Activated CD8-positive, alpha-beta memory T cell treated with anti-CD3 and anti-CD28 coated beads, Interleukin-2, amount 50 U/mL, for 1 hour (primary cell): ENCODE measurements around the gene SLIT3.

ENCODE experiments used
- DNase-seq: peaks from one replicate; pipeline ENCODE4 v3.0.0-alpha.2; 2020; ENCODE audit errors: extremely low read depth

Gene SLIT3

DNA sequence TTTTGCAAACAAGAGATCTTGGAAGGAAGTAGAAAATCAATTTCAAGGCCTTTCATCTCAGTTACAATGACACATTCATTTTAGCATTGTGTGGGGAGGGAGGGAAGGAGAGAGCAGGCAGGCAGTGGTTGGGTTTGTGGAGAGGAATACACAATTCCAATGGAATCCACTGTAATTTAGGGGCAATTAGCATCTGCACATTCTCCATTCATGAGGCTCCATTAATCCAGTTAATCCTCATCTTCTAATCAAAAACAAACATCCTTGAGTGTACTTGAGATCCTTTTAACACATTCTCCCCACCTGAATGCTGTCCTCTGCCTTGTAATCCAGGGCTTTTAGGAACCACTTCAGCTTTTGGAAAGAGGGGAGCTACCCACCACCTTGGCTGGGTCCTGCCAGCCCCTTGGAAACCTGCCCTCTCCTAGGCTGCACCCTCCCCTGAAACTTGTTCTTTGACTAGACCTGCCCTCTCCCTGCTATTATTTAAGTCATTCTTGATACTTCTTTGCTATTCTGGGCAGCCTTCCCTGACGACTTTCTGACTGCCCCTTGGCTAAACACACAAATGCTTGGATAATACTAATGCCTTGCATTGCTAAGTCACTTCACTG, 271.2 kb downstream of the SLIT3 start:
- no peak for DNase-seq

DNA sequence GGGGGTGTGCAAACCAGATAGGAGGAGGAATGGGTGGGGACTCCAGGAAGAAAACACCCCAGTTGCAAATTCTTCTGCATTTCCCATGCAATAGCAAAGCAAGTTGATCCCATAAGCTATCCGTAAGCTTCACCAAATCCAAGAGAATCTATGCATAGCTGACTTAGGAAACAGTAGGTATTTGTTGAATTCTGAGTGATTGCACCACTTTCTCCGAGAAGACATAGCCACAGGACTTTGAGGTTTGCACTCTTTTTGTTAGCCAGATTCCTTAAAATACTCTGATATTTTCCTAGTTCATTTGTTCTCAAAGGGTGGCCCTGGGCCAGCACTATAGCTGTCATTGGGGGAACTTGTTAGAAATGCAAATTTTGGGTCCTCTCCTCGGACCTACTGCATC, 271.9 kb downstream of the SLIT3 start:
- DNase-seq: no peak

DNA sequence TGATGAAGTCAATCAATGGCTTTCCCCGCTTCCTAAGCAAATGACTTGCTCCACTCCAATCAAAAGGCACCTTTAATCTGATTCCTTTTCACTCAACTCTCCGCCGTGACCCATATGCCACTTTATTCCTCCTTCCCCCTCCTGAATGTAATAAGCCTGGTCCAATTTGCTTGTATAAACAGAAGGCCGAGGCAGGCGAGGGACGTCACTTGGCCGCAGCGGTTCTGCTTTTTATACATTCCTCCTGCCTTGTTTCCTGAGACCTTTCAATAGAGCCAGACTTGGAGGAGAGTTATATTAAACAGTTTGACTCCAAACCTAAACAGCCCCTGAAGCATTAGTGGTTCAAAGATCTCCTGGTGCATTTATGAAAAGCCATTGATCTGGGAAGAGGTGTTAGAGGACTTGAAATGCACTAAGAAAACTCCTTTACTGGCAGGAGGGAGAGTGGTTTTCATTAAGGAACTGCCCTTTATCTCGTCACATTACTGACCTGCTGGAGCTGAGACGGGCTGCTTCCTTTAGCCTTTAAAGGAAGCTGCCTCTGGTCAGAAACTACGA, 273.4 kb downstream of the SLIT3 start:
- DNase-seq: no peak

DNA sequence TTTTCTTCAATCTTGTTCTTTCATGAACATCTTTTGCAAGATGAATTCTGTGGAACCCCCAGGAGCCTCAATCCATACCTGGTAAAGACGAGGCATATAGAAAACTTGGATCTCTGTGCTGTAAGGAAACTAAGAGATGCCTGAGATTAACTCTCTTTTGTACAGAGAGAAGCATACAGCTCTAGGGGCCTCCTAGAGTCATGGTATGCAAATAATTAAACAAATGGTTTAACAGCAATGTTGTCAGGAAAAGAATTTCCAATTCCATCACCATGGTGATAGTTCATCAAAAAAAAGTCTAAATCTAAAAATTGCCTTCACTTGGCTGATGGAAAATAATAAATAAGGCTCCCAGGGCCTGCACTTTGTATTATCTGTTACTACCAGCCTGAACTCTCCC, 275.4 kb downstream of the SLIT3 start:
- no peak for DNase-seq

DNA sequence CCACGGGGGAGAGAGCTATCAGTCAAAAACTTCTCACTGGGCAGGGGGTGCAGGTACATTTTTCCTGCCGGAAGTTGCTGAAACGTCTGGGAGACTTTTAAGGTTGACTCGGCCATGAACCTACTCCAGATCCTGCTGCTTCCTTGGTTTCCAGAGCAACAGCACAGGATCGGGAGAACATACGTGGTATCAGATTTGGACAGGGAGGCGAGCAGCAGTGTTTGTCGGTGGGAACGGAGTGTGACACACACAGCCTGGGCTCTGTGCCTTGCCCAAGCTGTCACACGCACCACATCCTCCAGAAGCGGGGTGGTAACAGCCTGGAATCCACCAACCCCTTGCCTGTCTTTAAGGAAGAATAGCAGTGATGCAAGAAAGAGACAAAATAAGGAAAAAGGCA, 276.5 kb downstream of the SLIT3 start:
- DNase-seq: no peak

DNA sequence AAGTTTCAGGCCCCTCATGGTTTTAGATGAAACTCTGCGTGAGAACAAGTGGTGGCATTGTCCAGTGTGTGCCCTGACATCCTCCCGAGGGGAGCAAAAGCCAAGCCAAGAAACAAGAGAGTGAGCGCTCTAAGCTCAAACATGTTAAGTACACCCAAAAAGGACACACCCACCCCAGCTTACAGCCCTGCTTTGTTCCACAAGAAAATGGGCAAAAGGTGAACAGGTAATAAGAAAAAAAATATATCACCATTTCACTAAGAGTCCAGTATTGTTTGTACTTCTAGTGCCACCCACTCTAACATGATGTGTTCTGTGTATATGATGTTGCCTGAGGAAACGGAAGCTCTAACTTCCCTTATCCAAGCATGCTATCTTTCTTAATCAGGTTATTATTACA, 278.2 kb downstream of the SLIT3 start:
- no peak for DNase-seq

DNA sequence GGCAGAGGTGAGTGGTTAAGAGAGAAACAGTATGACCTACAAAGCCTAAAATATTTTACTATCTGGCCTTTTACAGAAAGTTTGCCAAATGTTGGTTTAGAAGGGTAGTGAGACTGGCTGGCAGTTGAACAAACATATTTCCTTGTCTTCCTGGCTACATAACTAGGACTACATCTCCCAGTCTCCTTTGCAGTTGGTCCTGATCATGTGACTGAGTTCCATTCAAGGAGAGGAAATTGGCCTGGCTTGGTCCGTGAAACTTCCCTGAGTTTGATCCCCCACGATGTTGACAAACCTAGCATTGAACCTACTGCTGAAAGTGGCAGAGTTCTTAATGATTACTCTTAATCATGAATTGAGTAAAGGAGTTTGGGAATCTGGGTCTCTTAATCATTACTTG, 280.8 kb downstream of the SLIT3 start:
- DNase-seq: no peak

DNA sequence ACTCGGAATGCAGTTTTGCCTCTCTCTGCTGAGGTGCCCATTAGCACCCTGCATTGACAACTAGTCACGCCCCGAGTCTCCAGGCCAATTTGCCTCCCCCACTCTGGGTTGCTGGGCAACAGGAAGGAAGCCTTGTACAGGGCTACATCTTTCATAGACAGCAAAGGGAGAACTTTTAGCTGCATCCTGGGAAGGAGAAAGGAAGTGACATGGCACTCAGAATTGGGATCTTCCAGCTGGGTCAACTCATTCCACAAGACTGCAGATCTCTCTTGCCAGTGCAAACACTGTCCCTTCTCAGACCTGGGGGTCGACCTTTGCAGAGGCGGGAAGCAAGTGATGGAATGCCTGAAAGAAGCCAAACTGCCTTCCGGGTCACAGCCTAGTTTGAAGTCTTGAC, 282.0 kb downstream of the SLIT3 start:
- DNase-seq: no peak

DNA sequence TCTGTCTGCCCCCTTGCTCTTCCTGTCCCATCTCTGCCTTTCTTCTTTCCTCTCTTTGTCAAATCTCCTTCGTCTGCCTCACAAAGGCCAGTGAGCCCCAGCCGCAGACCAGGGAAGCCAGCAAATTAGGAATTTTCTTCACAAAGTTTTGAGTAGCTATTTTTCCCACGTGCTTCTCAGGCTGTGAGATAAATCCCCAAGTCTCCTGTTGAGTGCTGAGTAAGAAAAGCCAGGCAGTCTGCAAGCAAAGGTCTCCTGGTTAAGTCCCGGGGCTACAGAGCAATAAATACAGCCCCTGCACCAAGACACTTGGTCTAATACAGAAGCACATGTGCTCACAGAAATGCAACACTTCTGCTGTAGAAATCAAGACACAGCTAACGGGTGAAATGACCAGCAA, 284.9 kb downstream of the SLIT3 start:
- no peak for DNase-seq

DNA sequence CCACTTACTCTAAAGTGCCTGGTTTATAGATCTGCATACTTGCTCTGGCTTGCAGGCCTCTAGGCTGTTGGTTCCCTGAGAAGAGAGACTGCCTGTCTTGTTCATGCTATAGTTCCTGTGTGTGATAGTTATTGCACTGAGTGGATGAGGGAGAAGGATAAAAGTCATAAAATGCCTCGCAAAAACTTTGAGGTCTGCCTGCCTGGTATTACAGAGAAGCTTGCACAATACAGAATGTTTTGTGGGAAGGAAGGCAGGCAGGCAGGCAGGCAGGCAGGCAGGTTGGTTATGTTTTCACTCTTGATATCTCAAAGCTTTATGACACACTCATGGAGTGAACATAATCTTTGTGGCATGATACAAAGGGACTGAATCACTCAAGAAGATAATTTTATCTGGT, 287.1 kb downstream of the SLIT3 start:
- DNase-seq: no peak

DNA sequence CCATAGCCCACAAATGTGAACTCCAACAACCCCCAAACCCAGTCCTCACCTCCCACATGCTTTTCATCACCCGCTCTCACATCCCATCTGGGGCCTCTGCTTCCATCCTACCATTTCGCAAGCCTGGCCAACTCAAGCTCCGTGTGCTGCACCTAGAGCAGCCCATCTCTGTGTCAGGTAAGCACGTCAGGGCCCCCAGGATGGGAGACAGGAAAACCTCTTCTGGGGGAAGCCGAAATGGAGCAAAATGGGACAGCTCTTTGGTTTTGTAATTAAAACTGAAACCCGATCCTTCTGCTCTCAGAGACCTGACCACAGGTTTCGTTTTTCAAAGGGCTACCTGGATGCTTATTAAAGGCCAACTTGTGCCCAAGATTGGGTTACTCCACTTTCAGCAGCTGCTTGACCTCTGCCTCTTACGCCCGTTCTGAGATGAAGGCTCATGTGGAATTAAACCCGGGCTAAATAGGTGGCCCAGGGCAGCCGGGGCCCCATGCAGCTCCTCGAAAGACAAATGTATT, 287.7 kb downstream of the SLIT3 start:
- no peak for DNase-seq

DNA sequence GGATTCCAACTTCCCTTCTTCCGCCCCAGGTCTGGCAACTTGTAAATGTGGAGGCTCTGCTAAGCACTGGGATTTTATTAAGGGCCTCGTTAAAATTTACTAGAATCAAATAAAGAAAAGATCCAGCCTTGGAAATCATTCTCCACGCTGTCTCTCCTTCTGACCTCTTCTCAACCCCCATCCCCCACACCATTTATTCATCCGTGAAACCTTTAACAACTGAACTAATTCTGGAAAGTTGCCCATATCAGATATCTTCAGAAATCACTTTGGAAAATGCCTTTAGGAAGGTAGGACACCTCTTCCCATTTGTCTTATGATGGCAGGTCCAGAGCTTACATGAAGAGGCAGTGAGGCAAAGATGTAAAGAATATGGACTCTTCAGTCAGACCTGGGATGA, 288.5 kb downstream of the SLIT3 start:
- DNase-seq: no peak

DNA sequence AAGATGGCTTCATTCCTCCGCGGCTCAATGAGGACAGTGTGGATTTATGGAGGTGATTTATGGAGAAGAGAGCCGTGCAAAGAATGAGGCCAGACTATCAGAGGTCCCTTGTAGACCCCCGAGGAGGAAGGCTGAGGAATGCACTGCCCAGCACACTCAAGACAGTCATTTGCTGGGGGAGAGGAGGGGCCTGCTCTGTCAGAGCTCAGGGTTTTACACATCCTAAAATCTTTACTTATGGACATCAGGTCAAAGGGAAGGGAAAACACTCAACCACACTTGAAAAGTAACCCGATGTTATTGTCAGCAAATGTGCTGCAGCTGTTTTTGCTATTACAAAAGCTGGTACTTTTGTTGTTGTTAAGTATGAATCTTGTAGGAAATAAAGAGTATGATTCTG, 289.5 kb downstream of the SLIT3 start:
- no peak for DNase-seq

DNA sequence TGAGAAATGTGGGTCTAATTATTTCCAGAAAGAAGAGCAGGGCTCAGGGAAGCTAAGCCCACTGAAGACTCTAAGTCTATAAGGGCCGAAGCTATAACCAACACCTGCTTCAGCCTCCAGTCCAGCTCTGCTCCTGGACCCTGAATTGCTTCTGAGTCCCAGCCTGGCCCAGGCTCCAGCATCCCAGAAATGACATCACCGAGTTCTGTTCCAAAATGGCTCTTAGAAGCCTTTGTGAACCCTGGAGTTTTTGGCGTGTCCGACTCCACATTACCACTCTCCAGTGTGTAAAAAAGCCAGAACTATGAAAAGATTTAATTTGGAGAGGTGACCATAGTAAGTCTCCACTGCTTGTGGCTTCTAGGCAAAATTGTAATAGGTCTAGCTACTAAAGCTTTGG, 289.9 kb downstream of the SLIT3 start:
- no peak for DNase-seq

DNA sequence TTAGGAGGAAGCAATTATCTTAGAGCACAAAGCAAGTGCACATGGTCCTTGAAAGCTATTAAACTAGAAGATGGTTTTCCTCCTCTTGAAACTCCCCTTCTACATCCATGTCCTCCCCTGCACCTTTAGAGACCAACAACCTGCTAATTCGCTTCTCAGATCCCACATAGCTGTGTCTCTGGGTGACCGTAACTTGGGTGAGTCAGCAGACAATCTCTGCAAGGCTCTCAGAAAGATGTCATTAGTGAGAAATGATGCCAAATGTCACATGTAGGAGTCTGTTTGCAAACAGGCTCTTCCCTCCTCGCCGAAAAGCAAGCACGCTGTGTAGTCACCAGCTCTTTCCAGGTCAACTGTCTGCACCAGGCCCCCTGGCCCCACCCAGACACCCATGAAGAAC, 291.8 kb downstream of the SLIT3 start:
- no peak for DNase-seq

DNA sequence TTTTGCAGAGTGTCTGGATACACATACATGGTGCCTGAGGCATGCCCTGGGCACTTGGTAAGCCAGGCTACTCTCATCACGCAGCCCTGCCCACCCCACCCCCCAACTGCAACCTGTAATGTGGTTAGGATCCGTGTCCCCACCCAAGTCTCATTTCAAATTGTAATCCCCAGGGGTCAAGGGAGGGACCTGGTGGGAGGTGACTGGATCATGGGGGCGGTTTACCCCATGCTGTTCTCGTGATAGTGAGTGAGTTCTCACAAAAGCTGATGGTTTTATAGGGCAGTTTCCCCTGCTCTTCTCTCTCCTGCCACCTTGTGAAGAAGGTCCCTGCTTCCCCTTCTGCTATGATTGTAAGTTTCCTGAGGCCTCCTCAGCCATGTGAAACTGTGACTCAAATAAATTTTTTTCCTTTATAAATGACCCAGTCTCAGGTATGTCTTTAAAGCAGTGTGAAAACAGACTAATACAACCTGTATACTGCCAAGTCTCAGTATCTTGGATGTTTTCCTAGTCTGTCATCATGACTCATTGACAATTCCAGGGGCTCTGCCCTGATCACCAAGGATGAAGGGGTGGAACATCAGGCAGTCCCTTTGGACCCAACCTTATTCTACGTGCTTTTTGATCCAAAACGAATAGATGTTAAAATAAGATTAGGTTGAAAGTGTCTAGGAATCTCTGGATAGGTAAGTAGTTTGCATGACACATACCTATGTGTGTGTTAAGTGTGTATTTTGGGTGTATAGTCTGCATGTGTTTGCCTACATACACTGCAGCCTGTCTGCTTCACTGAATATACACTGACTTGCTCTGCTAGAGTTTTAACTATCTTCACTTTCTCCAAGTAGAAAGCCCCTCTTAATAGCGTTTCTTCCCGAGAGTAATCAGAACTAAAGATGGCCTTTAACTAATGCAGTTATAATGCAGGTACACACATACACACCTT, 293.8 kb downstream of the SLIT3 start:
- no peak for DNase-seq

DNA sequence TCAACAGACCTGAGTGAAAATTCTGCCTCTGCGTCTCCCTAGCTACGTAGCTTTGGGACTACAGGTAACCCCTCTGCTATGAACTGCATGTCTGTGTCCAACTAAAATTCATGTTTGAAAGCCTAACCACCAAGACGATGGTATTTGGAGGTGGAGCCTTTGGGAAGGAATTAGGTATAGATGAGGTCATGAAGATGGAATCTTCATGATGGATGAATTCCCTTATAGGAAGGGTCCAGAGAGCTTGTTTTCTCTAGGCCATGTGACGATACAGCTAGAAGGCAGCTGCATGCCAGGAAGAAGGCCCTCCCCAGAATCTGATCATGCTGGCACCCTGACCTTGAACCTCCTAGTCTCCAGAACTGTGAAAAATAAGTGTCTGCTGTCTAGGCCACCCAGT, 296.4 kb downstream of the SLIT3 start:
- no peak for DNase-seq

DNA sequence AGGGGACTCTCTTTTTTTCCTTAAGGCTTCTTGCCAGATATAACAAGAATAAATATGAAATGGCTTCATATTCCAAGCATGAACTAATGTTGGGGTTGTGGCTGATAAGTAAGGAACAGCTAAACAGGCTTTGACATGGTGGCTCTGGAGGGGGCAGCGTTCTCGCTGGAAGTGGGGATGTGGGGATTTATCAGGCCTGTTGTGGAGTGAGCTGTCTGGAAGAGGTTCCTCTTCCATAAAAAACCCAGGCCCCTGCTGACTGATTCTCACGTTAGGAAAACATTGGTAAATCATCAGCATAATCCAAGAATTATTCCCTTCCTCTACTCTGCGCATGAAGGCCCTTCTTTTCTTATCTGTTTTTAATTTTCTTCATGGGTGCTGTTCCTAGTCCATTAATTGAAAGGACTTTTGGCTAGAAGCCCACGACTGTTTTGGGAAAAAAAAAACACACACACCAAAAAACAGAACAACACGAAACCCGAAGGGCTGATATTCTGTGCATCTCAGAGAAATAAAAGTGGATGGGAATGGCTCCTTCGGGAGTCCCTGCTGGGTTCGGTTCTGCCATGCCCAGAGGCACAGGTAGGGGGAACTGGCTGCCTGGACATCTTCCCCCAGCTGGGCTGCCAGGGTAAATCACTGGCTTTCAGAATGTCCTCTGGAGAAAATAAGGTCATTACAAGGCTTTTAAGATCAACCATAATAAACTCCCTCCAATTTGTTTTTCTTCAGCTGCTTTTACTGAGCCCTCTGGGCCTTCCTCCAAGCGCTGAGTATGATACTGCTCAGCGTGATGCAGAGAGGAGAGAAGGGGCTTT, 297.0 kb downstream of the SLIT3 start:
- DNase-seq: no peak

DNA sequence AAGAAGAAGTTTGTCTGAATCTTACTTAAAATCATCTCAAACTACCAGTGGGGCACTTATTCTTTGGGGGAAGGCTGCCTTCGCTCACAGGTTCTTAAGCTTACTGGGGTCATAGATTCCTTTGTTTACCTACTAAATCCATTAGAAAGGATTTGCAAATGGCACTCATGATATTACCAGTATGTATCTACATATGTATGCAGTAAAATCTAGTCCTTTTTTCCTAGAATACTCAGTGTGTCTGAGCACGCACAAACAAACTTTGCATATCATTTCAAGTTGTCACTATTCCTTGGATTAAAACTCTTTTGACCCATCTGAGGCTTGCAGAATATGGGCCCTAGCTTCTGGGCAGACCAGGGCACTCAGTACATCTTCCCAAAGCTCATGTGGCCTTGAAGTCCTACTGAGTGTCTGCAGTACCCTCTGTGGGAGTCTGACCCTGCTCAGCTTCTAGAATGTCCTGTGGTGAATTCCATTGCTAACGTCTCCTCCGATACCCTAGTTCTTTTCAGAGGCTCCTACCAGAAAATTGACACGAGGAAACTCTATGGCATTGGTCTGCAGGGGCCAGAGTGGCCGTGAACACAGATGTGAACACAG, 297.9 kb downstream of the SLIT3 start:
- DNase-seq: no peak

DNA sequence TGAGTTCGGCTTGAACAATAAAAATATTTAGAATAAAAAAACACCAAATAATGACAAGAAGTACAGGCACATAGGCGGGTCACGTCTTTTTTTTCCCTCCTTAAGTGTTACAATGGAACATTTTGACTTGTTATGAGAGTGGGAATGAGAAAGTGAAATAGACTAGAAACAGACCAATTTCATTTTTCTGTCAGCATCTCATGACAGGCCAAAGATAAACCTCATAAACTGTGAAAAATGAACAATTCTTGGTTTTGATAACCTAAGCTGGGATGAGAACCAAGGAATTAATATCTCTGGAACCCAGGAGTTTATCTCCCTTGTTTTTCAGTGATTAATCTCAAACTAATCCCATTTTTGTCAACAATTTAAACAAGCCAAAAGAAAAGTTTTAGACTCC, 299.5 kb downstream of the SLIT3 start:
- no peak for DNase-seq

DNA sequence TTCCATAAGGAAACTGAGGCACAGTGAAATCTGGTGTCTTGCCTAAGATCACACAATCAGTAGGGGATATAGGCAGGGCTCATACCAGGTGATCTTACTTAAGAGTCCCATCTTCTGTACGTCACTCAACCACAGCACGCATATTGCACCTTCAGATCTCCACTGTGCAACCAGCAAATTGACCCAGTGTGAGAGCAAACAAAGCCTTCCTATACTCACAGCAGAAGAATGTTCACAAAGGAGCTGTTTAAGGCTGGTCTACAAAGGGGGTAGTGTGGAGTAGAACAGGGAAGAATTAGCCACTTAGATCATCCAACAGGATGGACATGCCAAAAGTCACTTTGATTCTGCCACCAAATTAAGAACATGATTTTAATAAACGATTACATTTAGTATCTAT, 305.9 kb downstream of the SLIT3 start:
- DNase-seq: no peak

DNA sequence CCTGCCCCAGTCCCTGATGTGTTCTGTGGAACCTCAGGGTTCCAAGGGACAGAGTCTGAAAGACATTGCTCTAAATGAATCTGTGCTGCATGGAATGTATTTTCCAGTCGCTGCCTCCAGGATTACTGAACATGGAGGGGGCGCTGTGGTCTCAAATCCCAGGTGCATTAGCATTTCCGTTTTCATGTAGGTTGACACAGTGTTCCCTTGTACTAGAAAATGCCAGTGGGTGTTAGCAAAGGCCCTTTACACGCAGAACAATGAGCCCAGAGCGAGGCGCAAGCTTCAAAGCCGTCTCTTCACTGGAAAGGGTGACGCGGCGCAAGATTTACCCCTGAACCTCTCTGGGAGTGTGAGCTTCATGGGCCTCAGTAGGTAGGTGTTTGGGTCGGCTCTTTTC, 308.3 kb downstream of the SLIT3 start:
- DNase-seq: no peak
